K562 (cell line): ENCODE measurements around the gene MSL3. TPM values are rescaled to one million over a fixed set of nuclear protein-coding genes. Genes with fewer than 3 reads are reported as not detected.

Source experiments
- CBFA2T2 ChIP-seq: fragments of 450-650 bp; conservative IDR thresholded peaks from 2 replicates; pipeline ENCODE4 v1.6.1; 2017; ENCODE audit warnings: mild to moderate bottlenecking
- CHD2 ChIP-seq: IDR thresholded peaks from 2 replicates; pipeline ENCODE4 v1.6.1; 2011; ENCODE audit warnings: low read depth, low read length
- COPS2 ChIP-seq: fragments of 450-650 bp; conservative IDR thresholded peaks from 2 replicates; pipeline ENCODE4 v1.6.1; 2016; ENCODE audit warnings: mild to moderate bottlenecking, moderate library complexity
- ETS1 ChIP-seq: conservative IDR thresholded peaks from 2 replicates; pipeline ENCODE4 v1.6.1; 2011; ENCODE audit warnings: low read depth, mild to moderate bottlenecking, low read length; ENCODE audit not compliant: control insufficient read depth
- FOS ChIP-seq: IDR thresholded peaks from 3 replicates; pipeline ENCODE4 v1.6.1; 2011; ENCODE audit not compliant: insufficient read length; ENCODE audit errors: extremely low read depth
- FOXA3 ChIP-seq, 2 experiments: fragments of 450-650 bp in 1 of 2; sonication (generic) in 1 of 2; formaldehyde crosslinking; IDR thresholded peaks in 1 of 2; conservative IDR thresholded peaks in 1 of 2; 2 replicates each; pipeline versions ENCODE4 v1.4.0 to v1.8.0; 2020 to 2022; ENCODE audit warnings: mild to moderate bottlenecking in 2 of 2, missing genetic modification reagents in 1 of 2
- GATAD2B ChIP-seq: fragments of 450-650 bp; IDR thresholded peaks from 2 replicates; pipeline ENCODE4 v1.6.1; 2017; ENCODE audit warnings: mild to moderate bottlenecking, borderline replicate concordance
- GTF2B ChIP-seq: IDR thresholded peaks from 2 replicates; pipeline ENCODE4 v1.6.1; 2011; ENCODE audit not compliant: insufficient read length; ENCODE audit errors: extremely low read depth
- HLTF ChIP-seq: fragments of 450-650 bp; IDR thresholded peaks from 2 replicates; pipeline ENCODE4 v1.6.1; 2016
- KDM5B ChIP-seq: fragments of 200-600 bp; sonication (generic); IDR thresholded peaks from 2 replicates; pipeline ENCODE4 v1.6.1; 2012; ENCODE audit warnings: low read depth, mild to moderate bottlenecking, moderate library complexity, low read length, control low read depth, inconsistent platforms; ENCODE audit not compliant: insufficient replicate concordance
- PPARD ChIP-seq: fragments of 250-450 bp; sonication (Bioruptor Pico); IDR thresholded peaks from 2 replicates; pipeline ENCODE4 v1.8.0; 2022; ENCODE audit warnings: inconsistent platforms, mild to moderate bottlenecking, moderate library complexity
- TARDBP ChIP-seq: fragments of 450-650 bp; IDR thresholded peaks from 2 replicates; pipeline ENCODE4 v1.6.1; 2016
- ZFP1 ChIP-seq: fragments of 450-650 bp; formaldehyde crosslinking; IDR thresholded peaks from 2 replicates; pipeline ENCODE4 v1.4.0; 2020; ENCODE audit warnings: mild to moderate bottlenecking, mixed read lengths
- ZFP36 ChIP-seq: fragments of 150-350 bp; IDR thresholded peaks from 2 replicates; pipeline ENCODE4 v1.6.1; 2018; ENCODE audit warnings: low read length, low read depth; ENCODE audit not compliant: partially characterized antibody
- ZNF407 ChIP-seq: fragments of 450-650 bp; IDR thresholded peaks from 2 replicates; pipeline ENCODE4 v1.6.1; 2016; ENCODE audit warnings: low read depth
- ZNF561 ChIP-seq: fragments of 450-650 bp; formaldehyde crosslinking; conservative IDR thresholded peaks from 2 replicates; pipeline ENCODE4 v1.4.0; 2020; ENCODE audit warnings: mild to moderate bottlenecking, moderate library complexity
- ZNF586 ChIP-seq: fragments of 450-650 bp; formaldehyde crosslinking; conservative IDR thresholded peaks from 2 replicates; pipeline ENCODE4 v1.4.0; 2020; ENCODE audit warnings: mild to moderate bottlenecking, moderate library complexity
- ZNF75A ChIP-seq: fragments of 450-650 bp; formaldehyde crosslinking; IDR thresholded peaks from 2 replicates; pipeline ENCODE4 v1.4.0; 2020; ENCODE audit warnings: mild to moderate bottlenecking
- polyA plus RNA-seq, 8 experiments: library from polyadenylated mRNA; depleted of rRNA in 4 of 8; stranded (reverse) in 5 of 8; unstranded in 3 of 8; fragments of >200 nt; fragmentation: Nextera tagmentation in 2 of 8; fragmentation: Illumina TruSeq in 1 of 8; extraction: Ambion mirVana in 2 of 8; extraction: Trizol in 1 of 8; gene quantifications; 2 replicates each; pipeline versions ENCODE4 v1.2.1 to v1.2.3, GENCODE V29; 2011 to 2014; ENCODE audit warnings: inconsistent platforms in 1 of 8, missing spikeins in 1 of 8
- total RNA-seq, 7 experiments: library from RNA; depleted of rRNA in 6 of 7; stranded (reverse); fragments of >200 nt in 6 of 7; fragmentation: Illumina TruSeq in 2 of 7; extraction: Trizol in 2 of 7; gene quantifications; 2 replicates each; pipeline versions ENCODE4 v1.2.1 to v1.2.3, GENCODE V29; 2011 to 2021; ENCODE audit warnings: low replicate concordance in 1 of 7

MSL3 gene
- total and polyA plus RNA-seq, 9 of the 15 experiments (the other 6 are each of a cell fraction or from before 2014, with no cell fraction given), result 21.3 to 39.9 (median 27.1) TPM

GRCh38 chrX:11757719-11758399, at the start of gene MSL3 (continued):
- TF ChIP-seq ETS1, result peak; percentile 54; the same call in 1 of the 2 replicates
- TF ChIP-seq ZFP36, result no peak
- TF ChIP-seq FOS, result no peak
- no peak for TF ChIP-seq HLTF
- TF ChIP-seq ZNF561 (CRISPR knock-in tag), result no peak
- no peak for TF ChIP-seq COPS2
- TF ChIP-seq ZNF586 (CRISPR knock-in tag), result no peak
- no peak for TF ChIP-seq CBFA2T2
- no peak for TF ChIP-seq FOXA3 (CRISPR knock-in tag; conservative IDR thresholded peaks at IDR 0.05 in 1 of 2, IDR thresholded peaks at IDR 0.05 in 1 of 2)
- TF ChIP-seq ZNF75A (CRISPR knock-in tag), result no peak
- no peak for TF ChIP-seq ZNF407
- TF ChIP-seq PPARD, result no peak
- no peak for TF ChIP-seq TARDBP
- no peak for TF ChIP-seq KDM5B
- no peak for TF ChIP-seq ZFP1 (CRISPR knock-in tag)
- TF ChIP-seq GATAD2B, result peak; percentile 65; the same call in 1 of the 2 replicates
- no peak for TF ChIP-seq CHD2
- TF ChIP-seq GTF2B, result no peak
